HG03097 (cell line): ENCODE data around the gene GDPD4.

Experiments
- ATAC-seq: cut with Tn5 transposase; IDR thresholded peaks from one replicate; pipeline ENCODE4 v1.9.1; 2021; ENCODE audit not compliant: unreplicated experiment, low FRiP score

Gene GDPD4

DNA sequence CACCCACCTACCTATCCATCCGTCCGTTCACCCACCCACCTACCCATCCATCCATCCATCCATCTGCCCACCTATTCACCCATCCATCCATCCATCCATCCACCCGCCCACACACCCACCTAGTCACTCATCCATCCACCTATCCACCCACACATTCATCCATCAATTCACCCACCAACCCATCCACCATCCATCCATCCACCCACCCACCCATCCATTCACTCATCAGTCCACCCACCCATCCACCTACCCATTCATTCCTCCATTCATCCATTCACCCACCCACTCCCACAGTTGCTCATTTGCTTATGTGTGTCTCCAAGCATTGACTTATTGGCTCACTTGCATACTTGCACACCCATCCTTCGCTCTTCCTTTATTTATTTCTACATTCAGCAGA, 123.3 kb downstream of the GDPD4 start:
- no peak for ATAC-seq

DNA sequence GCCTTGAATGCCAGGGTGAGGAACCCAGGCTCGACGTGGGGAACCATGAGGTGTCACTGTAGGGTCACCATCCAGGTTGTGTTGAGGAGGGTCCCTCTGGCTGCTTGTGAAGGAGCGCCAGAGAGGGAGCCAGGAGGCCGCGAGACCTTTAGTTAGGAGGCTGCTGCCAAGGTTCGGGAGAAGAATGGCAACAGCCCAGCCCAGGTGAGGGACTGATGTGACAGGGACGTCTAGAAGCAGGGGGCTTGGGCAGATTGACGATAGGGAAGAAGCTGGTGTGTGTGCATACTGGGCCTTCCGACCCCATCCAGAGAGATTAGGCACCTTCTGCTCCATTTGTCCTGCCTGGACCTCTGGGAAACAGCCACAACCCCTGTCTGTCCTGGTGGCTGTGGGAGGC, 124.5 kb downstream of the GDPD4 start:
- no peak for ATAC-seq

- ATAC-seq: no peak
Measured at GRCh38 chr11:77175869-77176539, 125.5 kb downstream of the GDPD4 start.

DNA sequence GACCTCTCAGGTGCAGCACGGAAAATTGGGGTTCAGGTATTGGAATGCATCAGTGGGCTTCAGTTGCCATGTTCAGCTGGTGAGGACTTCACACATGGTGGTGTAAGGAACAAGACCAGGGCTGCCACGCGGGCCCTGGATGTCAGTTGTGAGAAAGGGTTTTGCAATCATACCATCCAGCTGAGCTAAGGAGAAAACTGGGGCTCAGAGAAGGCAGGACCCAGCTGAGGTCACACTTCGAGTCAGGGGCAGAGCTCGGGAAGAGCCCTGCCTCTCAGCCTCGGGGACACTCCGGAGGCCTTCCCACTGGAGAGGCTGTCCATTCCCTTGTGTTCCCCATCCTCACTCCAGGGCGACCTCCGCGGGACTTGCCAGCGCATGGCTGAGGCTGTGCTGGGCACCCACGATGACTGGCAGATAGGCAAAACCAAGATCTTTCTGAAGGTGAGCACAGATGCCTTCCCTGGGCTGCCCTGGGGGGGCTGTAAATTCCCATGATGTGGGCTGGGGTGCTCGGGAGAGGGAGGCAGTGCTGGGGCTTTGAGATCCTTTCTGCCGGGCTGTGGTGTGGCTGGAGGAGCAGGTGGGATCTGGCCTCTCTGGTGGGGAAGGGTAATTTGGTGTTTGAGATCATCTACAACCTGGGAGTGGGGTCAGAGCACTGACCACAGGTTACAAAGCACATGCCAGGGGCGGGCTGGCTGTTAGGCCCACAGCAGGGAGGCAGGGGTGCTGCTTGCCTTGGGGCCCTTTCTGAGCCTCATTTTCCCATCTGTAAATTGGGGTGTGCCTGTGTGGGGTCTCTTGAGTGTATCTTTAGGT, 126.3 kb downstream of the GDPD4 start:
- ATAC-seq: no peak

DNA sequence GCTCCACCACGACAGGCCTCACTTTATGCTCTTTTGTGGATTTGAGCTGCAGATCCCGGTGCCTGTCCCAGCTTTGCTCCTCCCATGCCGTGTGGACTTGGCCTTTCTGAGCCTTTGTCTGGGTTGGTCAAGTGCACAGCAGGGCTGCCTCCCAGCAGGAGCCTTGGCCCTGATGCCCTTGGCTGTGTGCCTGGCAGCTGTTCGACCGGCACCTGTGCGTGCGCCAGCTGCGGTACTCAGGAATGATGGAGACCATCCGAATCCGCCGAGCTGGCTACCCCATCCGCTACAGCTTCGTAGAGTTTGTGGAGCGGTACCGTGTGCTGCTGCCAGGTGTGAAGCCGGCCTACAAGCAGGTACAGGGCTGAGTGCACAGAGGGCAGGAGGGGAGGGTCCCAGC, 126.9 kb downstream of the GDPD4 start:
- no peak for ATAC-seq

- no peak for ATAC-seq
Measured at GRCh38 chr11:77173494-77173893, 128.0 kb downstream of the GDPD4 start.

DNA sequence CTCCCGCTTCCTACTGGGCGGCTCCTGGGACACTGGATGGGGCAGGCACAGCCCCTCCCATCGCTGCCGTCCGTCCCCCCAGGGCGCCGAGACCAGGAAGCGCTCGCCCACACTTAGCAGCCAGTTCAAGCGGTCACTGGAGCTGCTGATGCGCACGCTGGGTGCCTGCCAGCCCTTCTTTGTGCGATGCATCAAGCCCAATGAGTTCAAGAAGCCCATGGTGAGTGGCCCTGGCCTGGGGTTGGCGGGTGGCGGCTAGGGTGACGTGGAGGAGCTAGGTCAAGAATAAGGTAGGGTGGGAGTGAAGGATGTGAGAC, 128.9 kb downstream of the GDPD4 start:
- ATAC-seq: no peak

- no peak for ATAC-seq
Measured at GRCh38 chr11:77171885-77172665, 129.4 kb downstream of the GDPD4 start.

GRCh38 chr11:77171254-77171653, 130.2 kb downstream of the GDPD4 start:
- no peak for ATAC-seq

DNA sequence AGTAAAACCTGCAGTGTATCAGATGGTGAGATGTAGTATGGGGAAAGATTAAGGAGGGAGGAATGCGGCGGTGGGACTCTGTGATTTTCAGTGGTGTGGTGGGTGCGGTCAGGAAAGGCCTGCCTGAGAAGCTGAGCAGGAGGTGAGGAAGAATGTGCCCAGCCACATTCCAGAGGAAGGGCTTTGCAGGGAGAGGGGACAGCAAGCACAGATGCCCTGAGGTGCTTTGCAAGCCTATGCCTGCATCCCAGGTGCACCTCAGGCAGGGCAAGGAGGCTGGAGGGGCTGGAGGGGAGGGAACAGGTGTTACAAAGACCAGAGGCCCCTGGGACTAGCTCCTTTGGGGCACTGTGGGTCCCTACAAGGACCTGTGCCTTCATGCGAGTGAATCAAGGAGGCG, 131.4 kb downstream of the GDPD4 start:
- no peak for ATAC-seq

DNA sequence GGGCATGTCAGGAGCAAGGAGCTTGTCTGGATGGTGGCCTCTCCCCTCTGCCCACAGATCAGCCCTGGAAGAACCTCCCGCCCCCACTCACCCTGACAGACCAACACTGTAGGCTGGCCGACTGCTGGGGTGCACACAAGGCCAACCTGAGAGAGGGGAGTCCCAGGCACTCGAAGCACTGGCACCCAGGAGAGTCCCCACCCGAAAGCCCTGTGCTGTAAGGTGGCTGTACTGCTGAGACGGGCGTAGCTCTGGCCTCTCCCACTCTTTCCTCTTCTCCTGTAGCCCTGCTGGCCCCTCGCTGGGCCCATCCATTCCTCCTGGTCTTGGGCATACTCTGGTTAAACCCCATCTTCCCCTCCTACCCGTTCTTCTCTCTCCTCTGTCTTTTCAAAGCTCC, 133.7 kb downstream of the GDPD4 start:
- no peak for ATAC-seq

DNA sequence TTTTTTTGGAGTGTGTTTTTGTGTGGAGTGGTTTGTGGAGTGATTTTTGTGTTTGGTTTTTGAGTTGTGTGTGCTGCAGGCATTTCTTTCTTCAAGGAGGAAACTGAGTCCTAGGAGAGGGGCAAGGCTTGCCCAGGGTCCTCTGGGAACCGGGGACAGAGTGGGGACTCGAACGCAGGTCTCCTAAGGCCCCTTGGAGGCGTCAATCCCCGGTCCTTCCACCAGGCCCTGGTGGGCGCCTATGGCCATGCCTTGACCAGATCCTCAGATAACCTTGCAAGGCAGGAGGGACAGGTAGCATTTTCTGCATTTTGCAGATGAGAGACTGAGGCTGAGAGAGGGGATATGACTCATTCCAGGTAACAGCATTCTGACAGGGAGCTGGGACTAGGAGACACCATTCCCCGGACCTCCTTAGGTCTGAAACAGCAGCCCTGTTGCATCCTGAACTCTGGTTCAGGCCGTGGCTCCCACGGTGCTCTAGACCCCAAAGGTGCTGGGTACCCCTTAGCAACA, 134.3 kb downstream of the GDPD4 start:
- ATAC-seq: no peak
